ENCODE data around the gene BAG5.

BAG5 gene

GRCh38 chr14:103547455-103547940 lies 15.0 kb downstream of the BAG5 start:
- no peak for DNase-seq (ENCODE audit: low read depth in 2 of 3, low spot score in 2 of 3)

GRCh38 chr14:103546652-103547454 lies 15.6 kb downstream of the BAG5 start:
- DNase-seq (ENCODE audit: low read depth in 2 of 3, low spot score in 2 of 3) = peak; percentile 49 to 67 (median 58)

GRCh38 chr14:103545915-103546651 lies 16.4 kb downstream of the BAG5 start:
- no peak for DNase-seq (ENCODE audit: low read depth in 2 of 3, low spot score in 2 of 3)

GRCh38 chr14:103545219-103545914 lies 17.1 kb downstream of the BAG5 start:
- DNase-seq (ENCODE audit: low read depth in 2 of 3, low spot score in 2 of 3) = no peak

GRCh38 chr14:103544388-103545218 lies 17.9 kb downstream of the BAG5 start:
- no peak for DNase-seq (ENCODE audit: low read depth in 2 of 3, low spot score in 2 of 3)

GRCh38 chr14:103543721-103544387 lies 18.6 kb downstream of the BAG5 start:
- DNase-seq (ENCODE audit: low read depth in 2 of 3, low spot score in 2 of 3) = no peak

- DNase-seq (ENCODE audit: low read depth in 2 of 3, low spot score in 2 of 3) = no peak
These were observed 19.3 kb downstream of the BAG5 start for GRCh38 chr14:103543140-103543539.

- DNase-seq (ENCODE audit: low read depth in 2 of 3, low spot score in 2 of 3) = no peak
These were observed 19.8 kb downstream of the BAG5 start for GRCh38 chr14:103542605-103543088.

- no peak for DNase-seq (ENCODE audit: low read depth in 2 of 3, low spot score in 2 of 3)
These were observed 20.5 kb downstream of the BAG5 start for GRCh38 chr14:103541709-103542604.

GRCh38 chr14:103540821-103541708 lies 21.4 kb downstream of the BAG5 start:
- DNase-seq (ENCODE audit: low read depth in 2 of 3, low spot score in 2 of 3) = no peak

- no peak for DNase-seq (ENCODE audit: low read depth in 2 of 3, low spot score in 2 of 3)
These were observed 23.2 kb downstream of the BAG5 start for GRCh38 chr14:103539056-103539825.

- no peak for DNase-seq (ENCODE audit: low read depth in 2 of 3, low spot score in 2 of 3)
These were observed 24.0 kb downstream of the BAG5 start for GRCh38 chr14:103538291-103539055.

GRCh38 chr14:103537175-103537990 lies 25.1 kb downstream of the BAG5 start:
- no peak for DNase-seq (ENCODE audit: low read depth in 2 of 3, low spot score in 2 of 3)

GRCh38 chr14:103536693-103537092 lies 25.8 kb downstream of the BAG5 start:
- no peak for DNase-seq (ENCODE audit: low read depth in 2 of 3, low spot score in 2 of 3)

GRCh38 chr14:103535891-103536565 lies 26.4 kb downstream of the BAG5 start:
- DNase-seq (ENCODE audit: low read depth in 2 of 3, low spot score in 2 of 3) = no peak

All from activated CD8-positive, alpha-beta memory T cell treated with anti-CD3 and anti-CD28 coated beads for 48 hours (primary cell).